SK-N-SH (cell line): ENCODE results near the gene SLC2A2. TPM values are rescaled to one million over a fixed set of nuclear protein-coding genes. Genes with fewer than 3 reads are reported as not detected.
A peak's percentile ranks its signal among the peaks of the same experiment; 100 is the strongest.

Experiments
- CTCF ChIA-PET: fragments of 300-600, 350-600 bp; formaldehyde crosslinking; extraction: SDS; loops from one replicate; lab custom pipeline; 2021; lab: Yijun Ruan, JAX
- POLR2A ChIA-PET: fragments of 350-600 bp; sonication (Branson Sonifier 250); formaldehyde crosslinking; extraction: SDS; loops from one replicate; lab custom pipeline; 2020; ENCODE audit warnings: antibody characterized with exemption, inconsistent platforms; lab: Yijun Ruan, JAX
- DNase-seq: peaks from one replicate; pipeline ENCODE4 v3.0.0; 2012
- H2AFZ ChIP-seq: fragments of 200-600 bp; sonication (generic); 2 replicates; pipeline ENCODE4 v1.8.1; 2016; ENCODE audit warnings: antibody characterized with exemption, mild to moderate bottlenecking, low read depth
- H3F3A ChIP-seq: fragments of 200-600 bp; sonication (generic); replicated peaks from 2 replicates; pipeline ENCODE3; 2016; ENCODE audit warnings: antibody characterized with exemption, mild to moderate bottlenecking; ENCODE audit not compliant: insufficient read depth
- H3K27ac ChIP-seq, 2 experiments: fragments of 200-500 bp in 1 of 2; fragments of 200-600 bp in 1 of 2; sonication (Bioruptor generic) in 1 of 2; sonication (generic), shearing (Covaris generic) in 1 of 2; 2 replicates each; pipeline versions ENCODE4 v1.5.1 to v1.6.1; 2014 to 2016; ENCODE audit warnings: low read depth in 2 of 2, inconsistent platforms in 1 of 2, low read length in 1 of 2, mild to moderate bottlenecking in 1 of 2, mixed read lengths in 1 of 2
- H3K27me3 ChIP-seq: fragments of 200-600 bp; sonication (generic), shearing (Covaris generic); 2 replicates; pipeline ENCODE4 v1.6.1; 2016; ENCODE audit warnings: mixed run types; ENCODE audit not compliant: insufficient read depth
- H3K36me3 ChIP-seq, 2 experiments: fragments of 200-500 bp in 1 of 2; fragments of 200-600 bp in 1 of 2; sonication (Bioruptor generic) in 1 of 2; sonication (generic) in 1 of 2; replicated peaks in 1 of 2; 2 replicates each; pipeline versions ENCODE3 to v1.5.1; 2014 to 2016; ENCODE audit warnings: low read length in 1 of 2, mild to moderate bottlenecking in 1 of 2; ENCODE audit not compliant: insufficient read depth in 2 of 2, control insufficient read depth in 1 of 2
- H3K4me1 ChIP-seq, 2 experiments: fragments of 200-500 bp in 1 of 2; fragments of 200-600 bp in 1 of 2; sonication (Bioruptor generic) in 1 of 2; sonication (generic), shearing (Covaris generic) in 1 of 2; 2 replicates each; pipeline versions ENCODE4 v1.5.1 to v1.6.1; 2014 to 2016; ENCODE audit warnings: low read depth in 1 of 2, low read length in 1 of 2, mixed run types in 1 of 2; ENCODE audit not compliant: insufficient read depth in 2 of 2, control insufficient read depth in 1 of 2
- H3K4me2 ChIP-seq: fragments of 200-600 bp; sonication (generic), shearing (Covaris generic); 2 replicates; pipeline ENCODE4 v1.6.1; 2017; ENCODE audit warnings: mixed run types
- H3K4me3 ChIP-seq, 2 experiments: fragments of 200-500 bp in 1 of 2; fragments of 200-600 bp in 1 of 2; sonication (Bioruptor generic) in 1 of 2; sonication (generic), shearing (Covaris generic) in 1 of 2; 2 replicates each; pipeline versions ENCODE4 v1.5.1 to v1.8.1; 2014 to 2016; ENCODE audit warnings: low read depth in 2 of 2, inconsistent platforms in 1 of 2, low read length in 1 of 2, mild to moderate bottlenecking in 1 of 2, mixed read lengths in 1 of 2, moderate library complexity in 1 of 2
- H3K79me2 ChIP-seq: fragments of 200-600 bp; sonication (generic); 2 replicates; pipeline ENCODE4 v1.8.1; 2017; ENCODE audit warnings: mild to moderate bottlenecking; ENCODE audit not compliant: insufficient read depth
- H3K9ac ChIP-seq: fragments of 200-600 bp; sonication (generic); 2 replicates; pipeline ENCODE4 v1.6.1; 2017; ENCODE audit warnings: mixed run types
- H3K9me2 ChIP-seq: fragments of 200-600 bp; sonication (generic); 2 replicates; pipeline ENCODE4 v1.6.1; 2017; ENCODE audit warnings: mixed run types
- H3K9me3 ChIP-seq: fragments of 200-600 bp; sonication (generic); 2 replicates; pipeline ENCODE4 v1.6.1; 2017; ENCODE audit warnings: mixed run types, mild to moderate bottlenecking, moderate library complexity
- H4K20me1 ChIP-seq: fragments of 200-600 bp; sonication (generic); 2 replicates; pipeline ENCODE4 v1.6.1; 2017; ENCODE audit warnings: mild to moderate bottlenecking, mixed run types; ENCODE audit not compliant: insufficient read depth
- ELF1 ChIP-seq: IDR thresholded peaks from 2 replicates; pipeline ENCODE4 v1.4.0; 2012
- FOSL2 ChIP-seq: IDR thresholded peaks from 2 replicates; pipeline ENCODE4 v1.4.0; 2012; ENCODE audit warnings: low read depth, mild to moderate bottlenecking, moderate library complexity, borderline replicate concordance
- GABPA ChIP-seq: IDR thresholded peaks from 2 replicates; pipeline ENCODE4 v1.4.0; 2012; ENCODE audit warnings: low read depth, mild to moderate bottlenecking
- JUND ChIP-seq: IDR thresholded peaks from 2 replicates; pipeline ENCODE4 v1.4.0; 2012
- MXI1 ChIP-seq: IDR thresholded peaks from 2 replicates; pipeline ENCODE4 v1.6.1; 2012; ENCODE audit warnings: mild to moderate bottlenecking, low read depth, low read length, improper control_type of control experiment
- NFIC ChIP-seq: IDR thresholded peaks from 2 replicates; pipeline ENCODE4 v1.4.0; 2012; ENCODE audit warnings: borderline replicate concordance
- RAD21 ChIP-seq: IDR thresholded peaks from 2 replicates; pipeline ENCODE4 v1.6.1; 2012; ENCODE audit warnings: mild to moderate bottlenecking, low read length
- RCOR1 ChIP-seq: fragments of 150-350 bp; IDR thresholded peaks from 2 replicates; pipeline ENCODE4 v1.6.1; 2017; ENCODE audit warnings: antibody characterized with exemption, low read length
- RFX5 ChIP-seq: IDR thresholded peaks from 2 replicates; pipeline ENCODE4 v1.6.1; 2012; ENCODE audit warnings: mild to moderate bottlenecking, improper control_type of control experiment, low read length
- RXRA ChIP-seq: IDR thresholded peaks from 2 replicates; pipeline ENCODE4 v1.4.0; 2012; ENCODE audit warnings: low read depth, mild to moderate bottlenecking, borderline replicate concordance
- SIN3A ChIP-seq: IDR thresholded peaks from 2 replicates; pipeline ENCODE4 v1.6.1; 2012; ENCODE audit warnings: low read depth, mild to moderate bottlenecking, low read length, moderate library complexity, borderline replicate concordance
- SMC3 ChIP-seq: IDR thresholded peaks from 2 replicates; pipeline ENCODE4 v1.6.1; 2012; ENCODE audit warnings: low read depth, low read length, improper control_type of control experiment
- TCF12 ChIP-seq: IDR thresholded peaks from 2 replicates; pipeline ENCODE4 v1.4.0; 2012
- TEAD4 ChIP-seq: IDR thresholded peaks from 2 replicates; pipeline ENCODE4 v1.4.0; 2012; ENCODE audit warnings: mild to moderate bottlenecking, borderline replicate concordance; ENCODE audit not compliant: insufficient read depth
- YY1 ChIP-seq: IDR thresholded peaks from 2 replicates; pipeline ENCODE4 v1.4.0; 2012; ENCODE audit warnings: low read depth, mild to moderate bottlenecking
- WGBS: methylation state at CpG from one replicate; pipeline ENCODE4 v1.1.6; 2017; ENCODE audit warnings: low lambda C conversion rate; 5-methylcytosine and 5-hydroxymethylcytosine counted together
- polyA plus RNA-seq, 3 experiments: library from polyadenylated mRNA; depleted of rRNA; stranded (reverse); fragments of >200 nt; gene quantifications; 2 replicates each; pipeline ENCODE4 v1.2.3, GENCODE V29; 2012
- TF ChIP-seq, protein P1 (sequence below): fragments of 200-600 bp; sonication (generic); IDR thresholded peaks from 2 replicates; pipeline ENCODE4 v1.6.1; 2017; ENCODE audit warnings: antibody characterized with exemption, mild to moderate bottlenecking, moderate library complexity
- TF ChIP-seq, protein P2 (sequence below): fragments of 150-350 bp; IDR thresholded peaks from 2 replicates; pipeline ENCODE4 v1.6.1; 2016; ENCODE audit warnings: mild to moderate bottlenecking, low read depth, low read length
- TF ChIP-seq, protein P3 (sequence below): IDR thresholded peaks from 2 replicates; pipeline ENCODE4 v1.4.0; 2012; ENCODE audit warnings: low read depth, borderline replicate concordance
- TF ChIP-seq, protein P4 (sequence below): IDR thresholded peaks from 2 replicates; pipeline ENCODE4 v1.4.0; 2012; ENCODE audit warnings: low read depth, borderline replicate concordance

SLC2A2 gene
- polyA plus RNA-seq, 1 of the 3 experiments (the other 2 are of a cell fraction) = 0.59 TPM

DNA sequence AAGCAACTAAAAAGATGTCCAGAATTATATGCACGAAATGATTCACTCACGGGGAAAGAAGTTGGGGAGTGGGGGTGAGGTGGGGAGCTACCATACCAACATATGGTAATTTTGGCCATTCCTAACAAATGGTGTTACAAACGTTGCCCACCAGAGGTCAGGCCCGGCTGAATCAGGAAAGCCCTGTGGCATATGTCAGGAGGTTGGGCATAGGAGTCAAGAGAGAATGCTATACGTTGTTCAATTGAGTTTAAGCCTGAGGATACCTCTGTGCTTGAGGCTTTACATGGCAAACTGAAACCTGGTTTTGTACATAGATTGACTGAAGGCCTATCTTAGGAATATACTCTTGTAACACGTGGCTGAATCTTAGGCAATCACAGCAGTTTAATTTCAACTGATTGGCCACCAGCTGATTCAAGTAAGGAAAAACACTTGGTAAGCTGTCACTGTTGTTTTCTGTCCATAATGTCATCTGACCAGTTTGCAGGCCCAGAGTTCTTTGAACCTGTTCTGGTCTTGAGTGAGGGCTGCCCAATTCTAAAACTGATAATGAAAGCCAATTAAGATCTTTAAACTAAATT, 23.4 kb upstream of the SLC2A2 start:
- Histone ChIP-seq H3K27ac (no peak overlapping the region), H3K79me2 (no peaks in the 10 kb centered on the region), H3K4me3 (no peak overlapping the region), H3K4me1 (peaks cover 0 to 2% of the 10 kb centered on the region in 2 experiments; a peak in 1 of 4 replicates), H3K9ac (no peak overlapping the region), H2AFZ (peak overlapping the region; percentile 52; the same call in 1 of the 2 replicates), H3K36me3 (no peaks in the 10 kb centered on the region), H3K4me2 (no peak overlapping the region), H3K27me3 (no peaks in the 10 kb centered on the region), H3K9me2 (no peaks in the 10 kb centered on the region), H4K20me1 (no peaks in the 10 kb centered on the region), H3F3A (no peaks in the 10 kb centered on the region), H3K9me3 (no peaks in the 10 kb centered on the region)
- POLR2A ChIA-PET = no interaction called here
- TF ChIP-seq, protein P1, sequence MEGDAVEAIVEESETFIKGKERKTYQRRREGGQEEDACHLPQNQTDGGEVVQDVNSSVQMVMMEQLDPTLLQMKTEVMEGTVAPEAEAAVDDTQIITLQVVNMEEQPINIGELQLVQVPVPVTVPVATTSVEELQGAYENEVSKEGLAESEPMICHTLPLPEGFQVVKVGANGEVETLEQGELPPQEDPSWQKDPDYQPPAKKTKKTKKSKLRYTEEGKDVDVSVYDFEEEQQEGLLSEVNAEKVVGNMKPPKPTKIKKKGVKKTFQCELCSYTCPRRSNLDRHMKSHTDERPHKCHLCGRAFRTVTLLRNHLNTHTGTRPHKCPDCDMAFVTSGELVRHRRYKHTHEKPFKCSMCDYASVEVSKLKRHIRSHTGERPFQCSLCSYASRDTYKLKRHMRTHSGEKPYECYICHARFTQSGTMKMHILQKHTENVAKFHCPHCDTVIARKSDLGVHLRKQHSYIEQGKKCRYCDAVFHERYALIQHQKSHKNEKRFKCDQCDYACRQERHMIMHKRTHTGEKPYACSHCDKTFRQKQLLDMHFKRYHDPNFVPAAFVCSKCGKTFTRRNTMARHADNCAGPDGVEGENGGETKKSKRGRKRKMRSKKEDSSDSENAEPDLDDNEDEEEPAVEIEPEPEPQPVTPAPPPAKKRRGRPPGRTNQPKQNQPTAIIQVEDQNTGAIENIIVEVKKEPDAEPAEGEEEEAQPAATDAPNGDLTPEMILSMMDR = peak; percentile 73
- TF ChIP-seq RAD21 (peak; percentile 88), RFX5 (no peak), ELF1 (no peak), TCF12 (peak; percentile 35; the same call in 1 of the 2 replicates), JUND (no peak), SMC3 (peak; percentile 88), YY1 (no peak)
- TF ChIP-seq, protein P2, sequence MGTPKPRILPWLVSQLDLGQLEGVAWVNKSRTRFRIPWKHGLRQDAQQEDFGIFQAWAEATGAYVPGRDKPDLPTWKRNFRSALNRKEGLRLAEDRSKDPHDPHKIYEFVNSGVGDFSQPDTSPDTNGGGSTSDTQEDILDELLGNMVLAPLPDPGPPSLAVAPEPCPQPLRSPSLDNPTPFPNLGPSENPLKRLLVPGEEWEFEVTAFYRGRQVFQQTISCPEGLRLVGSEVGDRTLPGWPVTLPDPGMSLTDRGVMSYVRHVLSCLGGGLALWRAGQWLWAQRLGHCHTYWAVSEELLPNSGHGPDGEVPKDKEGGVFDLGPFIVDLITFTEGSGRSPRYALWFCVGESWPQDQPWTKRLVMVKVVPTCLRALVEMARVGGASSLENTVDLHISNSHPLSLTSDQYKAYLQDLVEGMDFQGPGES = no peak
- TF ChIP-seq, protein P3, sequence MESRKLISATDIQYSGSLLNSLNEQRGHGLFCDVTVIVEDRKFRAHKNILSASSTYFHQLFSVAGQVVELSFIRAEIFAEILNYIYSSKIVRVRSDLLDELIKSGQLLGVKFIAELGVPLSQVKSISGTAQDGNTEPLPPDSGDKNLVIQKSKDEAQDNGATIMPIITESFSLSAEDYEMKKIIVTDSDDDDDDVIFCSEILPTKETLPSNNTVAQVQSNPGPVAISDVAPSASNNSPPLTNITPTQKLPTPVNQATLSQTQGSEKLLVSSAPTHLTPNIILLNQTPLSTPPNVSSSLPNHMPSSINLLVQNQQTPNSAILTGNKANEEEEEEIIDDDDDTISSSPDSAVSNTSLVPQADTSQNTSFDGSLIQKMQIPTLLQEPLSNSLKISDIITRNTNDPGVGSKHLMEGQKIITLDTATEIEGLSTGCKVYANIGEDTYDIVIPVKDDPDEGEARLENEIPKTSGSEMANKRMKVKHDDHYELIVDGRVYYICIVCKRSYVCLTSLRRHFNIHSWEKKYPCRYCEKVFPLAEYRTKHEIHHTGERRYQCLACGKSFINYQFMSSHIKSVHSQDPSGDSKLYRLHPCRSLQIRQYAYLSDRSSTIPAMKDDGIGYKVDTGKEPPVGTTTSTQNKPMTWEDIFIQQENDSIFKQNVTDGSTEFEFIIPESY = no peak
- DNase-seq = peak; percentile 63
- WGBS = 27% methylated on average over 6 of the region's 6 CpGs
- CTCF ChIA-PET = interaction anchor here (0.6 to 5.5 kb wide), 46 partner anchors 8 to 1426 kb away, joined by 3 to 57 read pairs (median 4); no protein-coding TSS in a partner anchor

DNA sequence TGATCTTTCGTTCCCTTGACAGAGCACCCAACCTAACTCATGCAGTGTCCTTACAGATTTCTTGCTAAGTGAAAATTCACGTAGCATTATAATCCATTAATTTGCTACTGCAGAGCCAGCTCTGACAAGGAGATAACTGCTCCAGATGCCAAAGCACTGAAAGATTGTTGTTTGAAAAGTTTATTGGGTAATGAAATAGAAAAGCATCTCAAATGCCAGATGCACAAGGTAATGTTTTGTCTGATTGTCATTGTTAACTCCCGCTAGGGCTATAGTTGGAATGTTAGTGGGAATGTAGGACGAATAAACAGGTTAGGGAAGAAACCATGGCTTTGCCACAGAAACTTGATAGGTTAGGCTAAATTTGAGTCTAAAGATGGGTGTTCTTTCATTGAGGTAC, 20.2 kb upstream of the SLC2A2 start:
- H3K4me1 ChIP-seq = no peaks in the 10 kb centered on the region
- H3F3A ChIP-seq = no peaks in the 10 kb centered on the region
- no peak overlapping the region for H3K9ac ChIP-seq
- no peak overlapping the region for H3K4me2 ChIP-seq
- no peaks in the 10 kb centered on the region for H3K27me3 ChIP-seq
- no peaks in the 10 kb centered on the region for H4K20me1 ChIP-seq
- H3K9me3 ChIP-seq = no peaks in the 10 kb centered on the region
- H2AFZ ChIP-seq = no peak overlapping the region
- POLR2A ChIA-PET = no interaction called here
- H3K27ac ChIP-seq = no peak overlapping the region
- CTCF ChIA-PET = interaction anchor here (0.7 to 5.5 kb wide), 2 partner anchors 27 to 519 kb away, joined by 3 to 57 read pairs; no protein-coding TSS in a partner anchor
- 72% methylated on average over 4 of the region's 4 CpGs for WGBS
- H3K36me3 ChIP-seq = no peaks in the 10 kb centered on the region
- H3K79me2 ChIP-seq = no peaks in the 10 kb centered on the region
- no peaks in the 10 kb centered on the region for H3K9me2 ChIP-seq
- no peak for DNase-seq
- no peak overlapping the region for H3K4me3 ChIP-seq
- TF ChIP-seq TEAD4 (no peak), MXI1 (no peak), SIN3A (no peak), NFIC (no peak), YY1 (no peak), RXRA (no peak), GABPA (no peak), RCOR1 (no peak), RFX5 (no peak), RAD21 (no peak), TCF12 (no peak), FOSL2 (no peak)
- TF ChIP-seq, protein P3 = no peak
- TF ChIP-seq, protein P4, sequence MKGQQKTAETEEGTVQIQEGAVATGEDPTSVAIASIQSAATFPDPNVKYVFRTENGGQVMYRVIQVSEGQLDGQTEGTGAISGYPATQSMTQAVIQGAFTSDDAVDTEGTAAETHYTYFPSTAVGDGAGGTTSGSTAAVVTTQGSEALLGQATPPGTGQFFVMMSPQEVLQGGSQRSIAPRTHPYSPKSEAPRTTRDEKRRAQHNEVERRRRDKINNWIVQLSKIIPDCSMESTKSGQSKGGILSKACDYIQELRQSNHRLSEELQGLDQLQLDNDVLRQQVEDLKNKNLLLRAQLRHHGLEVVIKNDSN = no peak
